ENCODE data around the gene ZBTB1. TPM values are rescaled to one million over a fixed set of nuclear protein-coding genes. Genes with fewer than 3 reads are reported as not detected.

Gene ZBTB1
- total and polyA plus RNA-seq, 4 experiments from 2014 or later: 49.7 to 107 (median 95.2) TPM

DNA sequence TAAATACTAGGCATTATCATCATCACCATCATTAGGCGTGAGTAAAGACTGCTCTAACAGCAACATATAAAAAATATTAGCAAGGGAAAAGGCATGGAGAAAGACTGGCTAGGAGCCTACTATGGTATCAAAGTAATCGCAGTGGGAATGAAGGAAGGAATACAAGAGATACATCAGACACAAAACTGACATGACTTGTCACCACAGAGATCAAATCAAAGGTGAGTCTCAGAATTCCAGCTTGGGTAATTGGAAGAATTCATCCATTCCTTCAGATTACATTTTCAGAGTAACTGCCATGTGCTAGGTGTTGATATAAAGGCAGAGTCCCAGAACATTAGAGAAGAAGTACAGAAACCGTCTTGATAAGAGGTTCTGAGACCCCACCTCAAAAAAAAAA, 11.1 kb upstream of the ZBTB1 start:
- H3K9me3 ChIP-seq (ENCODE audit: control insufficient read depth in 1 of 2, low read length in 2 of 2): no peaks in the 10 kb centered on the region
- peaks cover 63% of the 10 kb centered on the region for H3K4me1 ChIP-seq (ENCODE audit: insufficient read depth, low read length)
- Mint-ChIP-seq H3K27me3 (no peaks in the 10 kb centered on the region), H3K4me1 (peaks cover 47 to 69% (median 59%) of the 10 kb centered on the region in 4 donors), H3K4me3 (peak overlapping the region in 3 of 8 donors; percentile 6 to 16 (median 11)), H3K9me3 (peaks cover 0 to 3% (median 0%) of the 10 kb centered on the region in 8 donors), H3K27ac (peak overlapping the region in 6 of 7 donors; percentile 45 to 84 (median 65)), H3K36me3 (peaks cover 47 to 60% of the 10 kb centered on the region in 2 donors)
- H3K4me3 ChIP-seq (ENCODE audit: low read length in 2 of 2): no peak overlapping the region
- ChIA-PET POLR2A (ENCODE audit: partially characterized antibody) (interaction anchor here (0.6 to 22.4 kb wide), 2 partner anchors 13 to 110 kb away, joined by 3 to 318 read pairs; partner anchors contain the start of genes ZBTB1 and ZBTB25), CTCF (ENCODE audit: partially characterized antibody) (interaction anchor here (1.4 to 8.3 kb wide), 4 partner anchors 9 to 16 kb away, joined by 4 to 69 read pairs (median 13); no protein-coding TSS in a partner anchor)
- DNase-seq: no peak
- H3K27me3 ChIP-seq (ENCODE audit: insufficient read depth, low read length): no peaks in the 10 kb centered on the region
- intact Hi-C loops (cut with micrococcal nuclease): no loop called here
- no peak overlapping the region for H3K27ac ChIP-seq (ENCODE audit: low read depth, low read length)
- H3K36me3 ChIP-seq (ENCODE audit: insufficient read depth, low read length): peaks cover 27% of the 10 kb centered on the region

DNA sequence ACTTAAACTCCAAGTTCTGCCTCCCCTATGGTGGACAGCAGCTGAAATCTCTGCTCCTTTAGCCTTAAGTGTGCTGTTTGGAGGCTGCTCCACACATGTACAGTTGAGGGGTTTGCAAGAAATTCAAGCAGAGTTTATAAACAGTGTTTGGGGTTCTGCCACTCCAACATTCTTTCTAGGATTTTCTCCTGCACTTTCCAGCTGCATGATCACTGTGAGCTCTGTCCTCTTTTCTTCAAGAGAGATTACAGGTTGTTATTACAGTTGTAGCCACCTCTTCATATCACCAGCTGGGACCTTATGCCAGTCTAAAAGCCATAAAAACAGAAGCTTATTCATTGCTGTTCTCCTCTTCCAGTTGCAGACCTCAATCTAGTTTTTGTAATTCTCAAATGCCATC, 9.3 kb upstream of the ZBTB1 start:
- no peak overlapping the region for H3K4me3 ChIP-seq (ENCODE audit: low read length in 2 of 2)
- H3K9me3 ChIP-seq (ENCODE audit: control insufficient read depth in 1 of 2, low read length in 2 of 2): no peaks in the 10 kb centered on the region
- no peak overlapping the region for H3K27ac ChIP-seq (ENCODE audit: low read depth, low read length)
- Mint-ChIP-seq H3K27ac (peak overlapping the region in 3 of 7 donors; percentile 13 to 65 (median 36)), H3K4me3 (no peak overlapping the region), H3K36me3 (peaks cover 44 to 64% of the 10 kb centered on the region in 2 donors), H3K4me1 (peaks cover 53 to 84% (median 68%) of the 10 kb centered on the region in 4 donors), H3K9me3 (peaks cover 0 to 3% (median 0%) of the 10 kb centered on the region in 8 donors), H3K27me3 (no peaks in the 10 kb centered on the region)
- peaks cover 79% of the 10 kb centered on the region for H3K4me1 ChIP-seq (ENCODE audit: insufficient read depth, low read length)
- ChIA-PET CTCF (ENCODE audit: partially characterized antibody) (interaction anchor here (1.2 to 8.3 kb wide), 7 partner anchors 11 to 65 kb away, joined by 3 to 69 read pairs (median 4); no protein-coding TSS in a partner anchor), POLR2A (ENCODE audit: partially characterized antibody) (interaction anchor here (0.9 to 22.4 kb wide), 3 partner anchors 11 to 29 kb away, joined by 3 to 318 read pairs (median 3); partner anchors contain the start of genes ZBTB1 and ZBTB25)
- no peak for DNase-seq
- peaks cover 17% of the 10 kb centered on the region for H3K36me3 ChIP-seq (ENCODE audit: insufficient read depth, low read length)
- no peaks in the 10 kb centered on the region for H3K27me3 ChIP-seq (ENCODE audit: insufficient read depth, low read length)
- intact Hi-C loops (cut with micrococcal nuclease): no loop called here

DNA sequence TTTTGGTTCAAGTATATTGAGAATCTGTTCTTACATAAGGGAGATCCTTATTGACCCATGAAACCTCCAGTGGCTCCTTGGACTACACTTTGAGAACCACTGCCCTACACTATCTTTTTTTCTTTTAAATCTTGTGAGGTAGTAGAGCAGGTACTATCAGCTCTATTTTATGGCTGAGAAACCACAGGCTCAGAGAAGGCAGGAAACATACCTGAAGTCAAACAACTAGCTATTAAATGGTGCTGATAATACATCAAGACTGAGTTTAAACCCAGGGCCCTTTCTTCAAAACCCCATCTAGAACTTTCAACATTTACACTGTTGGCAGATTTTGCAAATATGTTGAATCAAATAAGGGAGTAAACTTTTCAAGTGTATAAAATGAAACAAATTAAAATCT, 7.8 kb upstream of the ZBTB1 start:
- Histone ChIP-seq H3K36me3 (ENCODE audit: insufficient read depth, low read length) (peaks cover 8% of the 10 kb centered on the region), H3K4me1 (ENCODE audit: insufficient read depth, low read length) (peaks cover 81% of the 10 kb centered on the region), H3K27ac (ENCODE audit: low read depth, low read length) (no peak overlapping the region), H3K9me3 (ENCODE audit: control insufficient read depth in 1 of 2, low read length in 2 of 2) (no peaks in the 10 kb centered on the region), H3K4me3 (ENCODE audit: low read length in 2 of 2) (no peak overlapping the region), H3K27me3 (ENCODE audit: insufficient read depth, low read length) (no peaks in the 10 kb centered on the region)
- intact Hi-C loops (cut with micrococcal nuclease): loop anchor here (2.0 kb wide), 1 partner anchor 14 kb away; no protein-coding TSS in a partner anchor
- Mint-ChIP-seq H3K4me1 (peaks cover 42 to 85% (median 59%) of the 10 kb centered on the region in 4 donors), H3K27ac (peak overlapping the region; percentile 43 to 85 (median 78)), H3K4me3 (peak overlapping the region in 6 of 8 donors; percentile 35 to 76 (median 62)), H3K27me3 (no peaks in the 10 kb centered on the region), H3K9me3 (no peaks in the 10 kb centered on the region), H3K36me3 (peaks cover 34 to 57% of the 10 kb centered on the region in 2 donors)
- POLR2A ChIA-PET (ENCODE audit: partially characterized antibody): interaction anchor here (1.3 to 22.4 kb wide), 6 partner anchors 9 to 44 kb away, joined by 3 to 318 read pairs (median 6); partner anchors contain the start of genes HSPA2, ZBTB1 and ZBTB25
- CTCF ChIA-PET (ENCODE audit: partially characterized antibody): interaction anchor here (1.0 to 8.3 kb wide), 7 partner anchors 9 to 193 kb away, joined by 3 to 69 read pairs (median 13); no protein-coding TSS in a partner anchor
- no peak for DNase-seq

DNA sequence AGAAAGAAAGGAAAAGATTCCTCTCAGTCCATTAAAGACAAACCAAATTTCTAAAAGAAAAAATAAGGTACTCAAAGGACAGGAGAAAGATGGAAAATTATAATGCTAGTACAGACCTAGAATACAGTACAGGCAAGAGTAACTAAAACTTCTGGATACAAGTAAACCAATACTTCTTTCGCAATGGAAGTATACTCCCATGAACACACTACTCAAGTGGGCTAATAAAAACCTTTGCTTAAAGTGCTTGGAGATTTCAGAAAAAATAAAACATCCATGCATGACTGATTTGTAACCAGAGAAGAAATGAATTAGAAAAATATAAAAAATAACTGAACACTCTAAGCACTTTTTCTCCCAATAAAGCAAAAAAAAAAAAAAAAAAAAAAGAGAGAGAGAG, 4.5 kb upstream of the ZBTB1 start:
- no peak overlapping the region for H3K4me3 ChIP-seq (ENCODE audit: low read length in 2 of 2)
- peaks cover 26 to 79% (median 39%) of the 10 kb centered on the region in 4 donors for H3K4me1 Mint-ChIP-seq
- H3K4me3 Mint-ChIP-seq: peak overlapping the region; percentile 79 to 100 (median 96)
- CTCF ChIA-PET (ENCODE audit: partially characterized antibody): interaction anchor here (3.4 kb wide), 1 partner anchor 10 kb away, joined by 24 read pairs; no protein-coding TSS in a partner anchor
- H3K27me3 ChIP-seq (ENCODE audit: insufficient read depth, low read length): no peaks in the 10 kb centered on the region
- H3K27me3 Mint-ChIP-seq: peaks cover 0 to 2% of the 10 kb centered on the region in 2 donors
- H3K36me3 ChIP-seq (ENCODE audit: insufficient read depth, low read length): peaks cover 7% of the 10 kb centered on the region
- peak overlapping the region; percentile 82 to 100 (median 97) for H3K27ac Mint-ChIP-seq
- peaks cover 57% of the 10 kb centered on the region for H3K4me1 ChIP-seq (ENCODE audit: insufficient read depth, low read length)
- POLR2A ChIA-PET (ENCODE audit: partially characterized antibody): interaction anchor here (3.5 to 12.6 kb wide), 3 partner anchors 11 to 112 kb away, joined by 44 to 318 read pairs (median 47); partner anchors contain the start of gene MTHFD1
- H3K9me3 ChIP-seq (ENCODE audit: control insufficient read depth in 1 of 2, low read length in 2 of 2): no peaks in the 10 kb centered on the region
- H3K27ac ChIP-seq (ENCODE audit: low read depth, low read length): peak overlapping the region; percentile 100
- DNase-seq: no peak
- peaks cover 14 to 48% of the 10 kb centered on the region in 2 donors for H3K36me3 Mint-ChIP-seq
- H3K9me3 Mint-ChIP-seq: peaks cover 0 to 3% (median 0%) of the 10 kb centered on the region in 8 donors
- intact Hi-C loops (cut with micrococcal nuclease): no loop called here

DNA sequence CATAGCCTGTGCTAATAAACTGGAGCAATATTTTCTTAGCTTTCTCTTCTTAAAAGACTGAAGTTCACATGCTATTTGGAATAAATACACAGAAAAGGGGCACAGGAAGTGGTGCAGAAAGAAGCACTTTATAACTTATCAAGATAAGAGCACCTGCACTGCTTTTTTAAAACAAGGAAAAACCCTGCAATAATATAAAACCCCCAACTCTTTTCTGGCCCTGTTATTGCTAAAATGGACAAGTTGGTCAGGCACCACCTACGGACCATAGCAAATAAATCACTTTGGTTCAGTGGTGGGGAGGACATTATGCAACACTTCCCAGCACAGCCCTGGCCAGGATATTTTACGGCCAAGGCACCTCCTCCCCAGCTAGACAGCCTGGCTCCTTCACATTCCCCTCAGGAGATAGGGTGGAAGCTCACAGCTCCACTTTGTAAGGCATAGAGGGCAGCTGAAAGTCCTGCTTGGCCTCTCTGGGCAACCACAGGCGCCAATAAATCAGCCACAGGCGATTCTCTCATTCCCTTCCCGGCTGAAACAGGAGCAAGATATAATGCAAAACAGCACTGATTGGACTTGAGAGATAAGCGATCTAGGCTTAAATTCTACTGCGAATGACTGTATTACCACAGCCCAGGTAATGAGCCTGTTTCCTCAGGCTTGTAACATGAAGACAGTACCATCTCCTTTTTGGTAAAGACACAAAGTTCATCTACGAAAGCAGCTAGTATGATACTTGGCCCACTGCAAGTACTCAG, 3.0 kb upstream of the ZBTB1 start:
- no peaks in the 10 kb centered on the region for H3K27me3 ChIP-seq (ENCODE audit: insufficient read depth, low read length)
- Mint-ChIP-seq H3K27ac (peak overlapping the region; percentile 94 to 100 (median 99)), H3K36me3 (peaks cover 10 to 50% of the 10 kb centered on the region in 2 donors), H3K4me3 (peak overlapping the region; percentile 94 to 100 (median 98)), H3K27me3 (peaks cover 0 to 2% of the 10 kb centered on the region in 2 donors), H3K9me3 (peaks cover 0 to 3% (median 0%) of the 10 kb centered on the region in 8 donors), H3K4me1 (peaks cover 27 to 79% (median 37%) of the 10 kb centered on the region in 4 donors)
- ChIA-PET CTCF (ENCODE audit: partially characterized antibody) (interaction anchor here (1.1 to 5.3 kb wide), 8 partner anchors 9 to 71 kb away, joined by 3 to 28 read pairs (median 10); no protein-coding TSS in a partner anchor), POLR2A (ENCODE audit: partially characterized antibody) (interaction anchor here (0.9 to 12.6 kb wide), 15 partner anchors 10 to 851 kb away, joined by 3 to 318 read pairs (median 6); partner anchors contain the start of genes AKAP5, CHURC1, HSPA2 and MTHFD1)
- H3K4me1 ChIP-seq (ENCODE audit: insufficient read depth, low read length): peaks cover 55% of the 10 kb centered on the region
- peaks cover 7% of the 10 kb centered on the region for H3K36me3 ChIP-seq (ENCODE audit: insufficient read depth, low read length)
- intact Hi-C loops (cut with micrococcal nuclease): loop anchor here (2.0 kb wide), 4 partner anchors 23 to 649 kb away; partner anchors contain the start of gene SYNE2
- no peaks in the 10 kb centered on the region for H3K9me3 ChIP-seq (ENCODE audit: control insufficient read depth in 1 of 2, low read length in 2 of 2)
- H3K27ac ChIP-seq (ENCODE audit: low read depth, low read length): peak overlapping the region; percentile 100
- peak overlapping the region; percentile 47 to 77 for H3K4me3 ChIP-seq (ENCODE audit: low read length in 2 of 2)
- DNase-seq: peak; percentile 44 to 62 (median 48)

DNA sequence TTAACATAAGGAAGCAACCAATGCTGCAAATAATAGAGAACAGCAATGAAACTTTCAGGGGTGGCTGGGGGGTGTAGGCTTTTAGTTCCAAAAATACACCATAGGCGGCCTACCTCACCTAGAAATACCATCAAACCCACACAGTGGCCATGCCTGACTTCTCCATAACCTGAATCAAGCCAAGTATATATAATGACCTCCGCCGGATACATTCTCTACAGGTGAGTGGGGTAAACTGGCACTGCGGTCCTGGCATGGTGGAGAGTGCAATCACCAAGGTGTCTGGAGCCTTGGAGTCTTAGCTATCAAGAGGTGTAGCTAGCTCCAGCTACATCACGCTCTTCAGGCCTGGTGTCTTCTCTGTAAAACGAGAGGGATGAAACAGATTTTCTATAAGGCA, 2.1 kb upstream of the ZBTB1 start:
- H3K36me3 Mint-ChIP-seq: peaks cover 6 to 47% of the 10 kb centered on the region in 2 donors
- Histone ChIP-seq H3K4me1 (ENCODE audit: insufficient read depth, low read length) (peaks cover 55% of the 10 kb centered on the region), H3K9me3 (ENCODE audit: control insufficient read depth in 1 of 2, low read length in 2 of 2) (no peaks in the 10 kb centered on the region), H3K4me3 (ENCODE audit: low read length in 2 of 2) (peak overlapping the region; percentile 47 to 77), H3K27ac (ENCODE audit: low read depth, low read length) (peak overlapping the region; percentile 100), H3K36me3 (ENCODE audit: insufficient read depth, low read length) (peaks cover 7% of the 10 kb centered on the region), H3K27me3 (ENCODE audit: insufficient read depth, low read length) (no peaks in the 10 kb centered on the region)
- H3K27ac Mint-ChIP-seq: peak overlapping the region; percentile 94 to 100 (median 99)
- peak overlapping the region; percentile 94 to 100 (median 98) for H3K4me3 Mint-ChIP-seq
- ChIA-PET POLR2A (ENCODE audit: partially characterized antibody) (interaction anchor here (0.9 to 12.6 kb wide), 16 partner anchors 9 to 852 kb away, joined by 3 to 318 read pairs (median 5); partner anchors contain the start of genes AKAP5, CHURC1, HSPA2 and MTHFD1), CTCF (ENCODE audit: partially characterized antibody) (interaction anchor here (1.1 to 5.3 kb wide), 9 partner anchors 8 to 74 kb away, joined by 4 to 28 read pairs (median 8); no protein-coding TSS in a partner anchor)
- H3K9me3 Mint-ChIP-seq: peaks cover 0 to 3% (median 0%) of the 10 kb centered on the region in 8 donors
- intact Hi-C loops (cut with micrococcal nuclease): loop anchor here (2.0 kb wide), 4 partner anchors 24 to 650 kb away; partner anchors contain the start of gene SYNE2
- H3K27me3 Mint-ChIP-seq: peaks cover 0 to 2% of the 10 kb centered on the region in 2 donors
- H3K4me1 Mint-ChIP-seq: peaks cover 27 to 79% (median 36%) of the 10 kb centered on the region in 4 donors
- DNase-seq: peak; percentile 28 to 63 (median 32)

Measured in CD4-positive, alpha-beta memory T cell (primary cell).